ENCODE data around the gene IL1RL1.
A peak's percentile ranks its signal among the peaks of the same experiment; 100 is the strongest.

The IL1RL1 gene

GRCh38 chr2:102313471-102313870, 2.1 kb downstream of the IL1RL1 start:
- Histone ChIP-seq H3K27ac (ENCODE audit: low read length, poor library complexity, severe bottlenecking) (no peak overlapping the region), H3K27me3 (ENCODE audit: control insufficient read depth in 1 of 2, insufficient read depth in 1 of 2, low read length in 2 of 2) (peaks cover 1 to 18% of the 10 kb centered on the region in 2 experiments), H3K14ac (ENCODE audit: low read length in 2 of 2) (peak overlapping the region in 1 of 2 experiments; percentile 5), H3K4me2 (ENCODE audit: low read length, poor library complexity, severe bottlenecking) (no peak overlapping the region), H2BK5ac (ENCODE audit: low read depth, low read length, poor library complexity, severe bottlenecking) (no peak overlapping the region), H3K79me1 (replicated peaks; ENCODE audit: low read length, poor library complexity, severe bottlenecking) (no peaks in the 10 kb centered on the region), H3K4ac (ENCODE audit: low read depth in 1 of 2, low read length in 2 of 2) (no peak overlapping the region), H3K9ac (ENCODE audit: low read length) (no peak overlapping the region), H2BK12ac (ENCODE audit: low read length in 2 of 2) (no peak overlapping the region), H4K8ac (ENCODE audit: low read length) (no peak overlapping the region), H3K4me1 (ENCODE audit: control insufficient read depth, insufficient read depth, low read depth, low read length) (no peaks in the 10 kb centered on the region), H3K36me3 (ENCODE audit: control insufficient read depth in 1 of 2, insufficient read depth in 2 of 2, low read depth in 1 of 2, low read length in 2 of 2) (no peaks in the 10 kb centered on the region), H2BK15ac (ENCODE audit: low read depth, poor library complexity, severe bottlenecking) (no peak overlapping the region), H2AFZ (ENCODE audit: low read depth, low read length) (no peak overlapping the region), H2BK120ac (ENCODE audit: low read depth, low read length) (no peak overlapping the region), H3K23ac (ENCODE audit: low read length in 2 of 2) (no peak overlapping the region), H3K18ac (ENCODE audit: low read depth in 1 of 2, low read length in 2 of 2) (no peak overlapping the region), H3K9me3 (ENCODE audit: control insufficient read depth, low read length) (peaks cover 4% of the 10 kb centered on the region), H3K4me3 (ENCODE audit: insufficient read depth in 1 of 2, low read depth in 1 of 2, low read length in 2 of 2) (no peak overlapping the region), H2AK5ac (ENCODE audit: low read length, severe bottlenecking) (no peak overlapping the region), H4K91ac (ENCODE audit: low read length) (no peak overlapping the region)
- no peak for DNase-seq
- WGBS: 92% methylated on average over 8 of the region's 8 CpGs

GRCh38 chr2:102313950-102314349, 2.6 kb downstream of the IL1RL1 start:
- H3K27ac ChIP-seq (ENCODE audit: low read length, poor library complexity, severe bottlenecking): no peak overlapping the region
- H3K27me3 ChIP-seq (ENCODE audit: control insufficient read depth in 1 of 2, insufficient read depth in 1 of 2, low read length in 2 of 2): peaks cover 0 to 21% of the 10 kb centered on the region in 2 experiments
- H4K8ac ChIP-seq (ENCODE audit: low read length): no peak overlapping the region
- H3K23ac ChIP-seq (ENCODE audit: low read length in 2 of 2): no peak overlapping the region
- H2BK15ac ChIP-seq (ENCODE audit: low read depth, poor library complexity, severe bottlenecking): no peak overlapping the region
- peaks cover 4% of the 10 kb centered on the region for H3K9me3 ChIP-seq (ENCODE audit: control insufficient read depth, low read length)
- peak; percentile 46 for DNase-seq
- no peaks in the 10 kb centered on the region for H3K79me1 ChIP-seq (replicated peaks; ENCODE audit: low read length, poor library complexity, severe bottlenecking)
- 100% methylated on average over 1 of the region's 3 CpGs for WGBS
- H3K4ac ChIP-seq (ENCODE audit: low read depth in 1 of 2, low read length in 2 of 2): no peak overlapping the region
- no peak overlapping the region for H2AK5ac ChIP-seq (ENCODE audit: low read length, severe bottlenecking)
- no peak overlapping the region for H3K4me3 ChIP-seq (ENCODE audit: insufficient read depth in 1 of 2, low read depth in 1 of 2, low read length in 2 of 2)
- no peaks in the 10 kb centered on the region for H3K36me3 ChIP-seq (ENCODE audit: control insufficient read depth in 1 of 2, insufficient read depth in 2 of 2, low read depth in 1 of 2, low read length in 2 of 2)
- H3K4me2 ChIP-seq (ENCODE audit: low read length, poor library complexity, severe bottlenecking): no peak overlapping the region
- H4K91ac ChIP-seq (ENCODE audit: low read length): no peak overlapping the region
- no peak overlapping the region for H3K14ac ChIP-seq (ENCODE audit: low read length in 2 of 2)
- no peak overlapping the region for H3K18ac ChIP-seq (ENCODE audit: low read depth in 1 of 2, low read length in 2 of 2)
- H2AFZ ChIP-seq (ENCODE audit: low read depth, low read length): no peak overlapping the region
- no peak overlapping the region for H2BK5ac ChIP-seq (ENCODE audit: low read depth, low read length, poor library complexity, severe bottlenecking)
- no peaks in the 10 kb centered on the region for H3K4me1 ChIP-seq (ENCODE audit: control insufficient read depth, insufficient read depth, low read depth, low read length)
- H2BK12ac ChIP-seq (ENCODE audit: low read length in 2 of 2): no peak overlapping the region
- H3K9ac ChIP-seq (ENCODE audit: low read length): no peak overlapping the region
- H2BK120ac ChIP-seq (ENCODE audit: low read depth, low read length): no peak overlapping the region

GRCh38 chr2:102315921-102316320, 4.6 kb downstream of the IL1RL1 start:
- Histone ChIP-seq H3K79me1 (replicated peaks; ENCODE audit: low read length, poor library complexity, severe bottlenecking) (no peaks in the 10 kb centered on the region), H3K36me3 (ENCODE audit: control insufficient read depth in 1 of 2, insufficient read depth in 2 of 2, low read depth in 1 of 2, low read length in 2 of 2) (no peaks in the 10 kb centered on the region), H3K9me3 (ENCODE audit: control insufficient read depth, low read length) (peaks cover 4% of the 10 kb centered on the region), H3K27me3 (ENCODE audit: control insufficient read depth in 1 of 2, insufficient read depth in 1 of 2, low read length in 2 of 2) (peaks cover 0 to 28% of the 10 kb centered on the region in 2 experiments), H3K18ac (ENCODE audit: low read depth in 1 of 2, low read length in 2 of 2) (no peak overlapping the region), H3K4me3 (ENCODE audit: insufficient read depth in 1 of 2, low read depth in 1 of 2, low read length in 2 of 2) (no peak overlapping the region), H2BK15ac (ENCODE audit: low read depth, poor library complexity, severe bottlenecking) (no peak overlapping the region), H2AK5ac (ENCODE audit: low read length, severe bottlenecking) (no peak overlapping the region), H4K8ac (ENCODE audit: low read length) (no peak overlapping the region), H4K91ac (ENCODE audit: low read length) (no peak overlapping the region), H3K4me2 (ENCODE audit: low read length, poor library complexity, severe bottlenecking) (no peak overlapping the region), H3K14ac (ENCODE audit: low read length in 2 of 2) (no peak overlapping the region), H2BK5ac (ENCODE audit: low read depth, low read length, poor library complexity, severe bottlenecking) (no peak overlapping the region), H3K23ac (ENCODE audit: low read length in 2 of 2) (no peak overlapping the region), H2AFZ (ENCODE audit: low read depth, low read length) (no peak overlapping the region), H3K9ac (ENCODE audit: low read length) (no peak overlapping the region), H3K4me1 (ENCODE audit: control insufficient read depth, insufficient read depth, low read depth, low read length) (no peaks in the 10 kb centered on the region), H2BK12ac (ENCODE audit: low read length in 2 of 2) (no peak overlapping the region), H3K27ac (ENCODE audit: low read length, poor library complexity, severe bottlenecking) (no peak overlapping the region), H2BK120ac (ENCODE audit: low read depth, low read length) (no peak overlapping the region), H3K4ac (ENCODE audit: low read depth in 1 of 2, low read length in 2 of 2) (no peak overlapping the region)
- WGBS: 38% methylated on average over 1 of the region's 2 CpGs
- DNase-seq: no peak

GRCh38 chr2:102317715-102318114, 6.4 kb downstream of the IL1RL1 start:
- 33% methylated on average over 2 of the region's 2 CpGs for WGBS
- no peak overlapping the region for H3K4me3 ChIP-seq (ENCODE audit: insufficient read depth in 1 of 2, low read depth in 1 of 2, low read length in 2 of 2)
- H2BK5ac ChIP-seq (ENCODE audit: low read depth, low read length, poor library complexity, severe bottlenecking): no peak overlapping the region
- no peak overlapping the region for H4K91ac ChIP-seq (ENCODE audit: low read length)
- no peak overlapping the region for H3K9ac ChIP-seq (ENCODE audit: low read length)
- H3K79me1 ChIP-seq (replicated peaks; ENCODE audit: low read length, poor library complexity, severe bottlenecking): no peaks in the 10 kb centered on the region
- H3K27ac ChIP-seq (ENCODE audit: low read length, poor library complexity, severe bottlenecking): no peak overlapping the region
- H3K23ac ChIP-seq (ENCODE audit: low read length in 2 of 2): no peak overlapping the region
- no peak overlapping the region for H3K18ac ChIP-seq (ENCODE audit: low read depth in 1 of 2, low read length in 2 of 2)
- no peak overlapping the region for H3K4ac ChIP-seq (ENCODE audit: low read depth in 1 of 2, low read length in 2 of 2)
- no peak for DNase-seq
- no peak overlapping the region for H2AK5ac ChIP-seq (ENCODE audit: low read length, severe bottlenecking)
- H2BK12ac ChIP-seq (ENCODE audit: low read length in 2 of 2): no peak overlapping the region
- H3K14ac ChIP-seq (ENCODE audit: low read length in 2 of 2): no peak overlapping the region
- no peak overlapping the region for H2BK15ac ChIP-seq (ENCODE audit: low read depth, poor library complexity, severe bottlenecking)
- no peaks in the 10 kb centered on the region for H3K4me1 ChIP-seq (ENCODE audit: control insufficient read depth, insufficient read depth, low read depth, low read length)
- no peak overlapping the region for H2AFZ ChIP-seq (ENCODE audit: low read depth, low read length)
- H2BK120ac ChIP-seq (ENCODE audit: low read depth, low read length): no peak overlapping the region
- no peak overlapping the region for H4K8ac ChIP-seq (ENCODE audit: low read length)
- no peaks in the 10 kb centered on the region for H3K36me3 ChIP-seq (ENCODE audit: control insufficient read depth in 1 of 2, insufficient read depth in 2 of 2, low read depth in 1 of 2, low read length in 2 of 2)
- H3K27me3 ChIP-seq (ENCODE audit: control insufficient read depth in 1 of 2, insufficient read depth in 1 of 2, low read length in 2 of 2): peaks cover 4 to 38% of the 10 kb centered on the region in 2 experiments
- H3K4me2 ChIP-seq (ENCODE audit: low read length, poor library complexity, severe bottlenecking): no peak overlapping the region
- H3K9me3 ChIP-seq (ENCODE audit: control insufficient read depth, low read length): peaks cover 4% of the 10 kb centered on the region
